H1 (cell line): Measurements from ENCODE around the gene PLA2G4A. TPM values are rescaled to one million over a fixed set of nuclear protein-coding genes. Genes with fewer than 3 reads are reported as not detected.

Experiments
- CTCF ChIA-PET: fragments of 300-600 bp; sonication (Branson Sonifier 250); formaldehyde crosslinking; loops from one replicate; lab custom pipeline; 2021; ENCODE audit not compliant: partially characterized antibody; lab: Charles Lee
- POLR2A ChIA-PET: fragments of 300-600 bp; sonication (Branson Sonifier 250); formaldehyde crosslinking; loops from one replicate; lab custom pipeline; 2021; ENCODE audit warnings: inconsistent platforms; ENCODE audit not compliant: partially characterized antibody; lab: Charles Lee
- DNase-seq, 2 experiments: peaks; one replicate each; pipeline versions ENCODE4 v3.0.0 to v3.0.0-alpha.2; 2010 to 2022; ENCODE audit warnings: low spot score in 2 of 2, low read depth in 1 of 2, mixed read lengths in 1 of 2
- FAIRE-seq: peaks from 2 replicates; lab custom pipeline; 2011; peaks lifted over from hg19 to GRCh38; lab: Jason Lieb, UNC
- H2AFZ ChIP-seq: 2 replicates; pipeline ENCODE4 v1.8.1; 2012; ENCODE audit warnings: low read length, inconsistent platforms
- H2AK5ac ChIP-seq: 2 replicates; pipeline ENCODE4 v1.6.1; 2013; ENCODE audit warnings: low read depth, low read length
- H2BK120ac ChIP-seq: replicated peaks from 2 replicates; pipeline ENCODE3; 2013; ENCODE audit warnings: low read depth, low read length, inconsistent platforms
- H2BK12ac ChIP-seq: 2 replicates; pipeline ENCODE4 v1.6.1; 2013; ENCODE audit warnings: low read depth, low read length
- H2BK15ac ChIP-seq: 2 replicates; pipeline ENCODE4 v1.6.1; 2013; ENCODE audit warnings: low read length
- H2BK20ac ChIP-seq: 2 replicates; pipeline ENCODE4 v1.6.1; 2013; ENCODE audit warnings: low read length
- H2BK5ac ChIP-seq: 2 replicates; pipeline ENCODE4 v1.6.1; 2013; ENCODE audit warnings: low read depth, low read length
- H3K14ac ChIP-seq: 2 replicates; pipeline ENCODE4 v1.6.1; 2013; ENCODE audit warnings: inconsistent platforms; ENCODE audit not compliant: insufficient read length
- H3K18ac ChIP-seq: 2 replicates; pipeline ENCODE4 v1.6.1; 2013; ENCODE audit warnings: low read length; ENCODE audit errors: extremely low read depth
- H3K23ac ChIP-seq: 2 replicates; pipeline ENCODE4 v1.6.1; 2013; ENCODE audit warnings: inconsistent platforms; ENCODE audit not compliant: insufficient read length
- H3K23me2 ChIP-seq: 2 replicates; pipeline ENCODE4 v1.6.1; 2013; ENCODE audit warnings: low read depth, low read length
- H3K27ac ChIP-seq: 2 replicates; pipeline ENCODE4 v1.6.1; 2011; ENCODE audit warnings: low read depth, low read length, inconsistent platforms
- H3K27me3 ChIP-seq, 4 experiments: replicated peaks in 1 of 4; 1 replicate in 1 of 4; 2 replicates in 3 of 4; pipeline versions ENCODE4 v1.6.1 to v1.8.1; 2011 to 2013; ENCODE audit warnings: low read length in 3 of 4, mild to moderate bottlenecking in 3 of 4, inconsistent platforms in 2 of 4, mixed read lengths in 2 of 4, moderate library complexity in 1 of 4; ENCODE audit not compliant: control insufficient read depth in 3 of 4, insufficient read depth in 3 of 4; ENCODE audit errors: extremely low read depth in 1 of 4
- H3K36me3 ChIP-seq, 4 experiments: 2 replicates each; pipeline versions ENCODE4 v1.6.1 to v1.8.1; 2011 to 2013; ENCODE audit warnings: mild to moderate bottlenecking in 4 of 4, low read length in 3 of 4, moderate library complexity in 2 of 4, control low read depth in 1 of 4, inconsistent platforms in 1 of 4; ENCODE audit not compliant: insufficient read depth in 4 of 4, control insufficient read depth in 2 of 4
- H3K4ac ChIP-seq: replicated peaks from 2 replicates; pipeline ENCODE3; 2013; ENCODE audit warnings: low read length, low read depth, mixed read lengths, inconsistent platforms; ENCODE audit not compliant: insufficient read length
- H3K4me1 ChIP-seq, 4 experiments: replicated peaks in 1 of 4; 1 replicate in 1 of 4; 2 replicates in 3 of 4; pipeline versions ENCODE4 v1.6.1 to v1.8.1; 2011 to 2013; ENCODE audit warnings: low read length in 3 of 4, inconsistent platforms in 2 of 4, mixed read lengths in 1 of 4; ENCODE audit not compliant: insufficient read depth in 4 of 4, control insufficient read depth in 3 of 4
- H3K4me2 ChIP-seq, 2 experiments: 2 replicates each; pipeline versions ENCODE4 v1.6.1 to v1.8.1; 2011 to 2013; ENCODE audit warnings: low read depth in 2 of 2, low read length in 2 of 2, control low read depth in 1 of 2, inconsistent platforms in 1 of 2, mild to moderate bottlenecking in 1 of 2; ENCODE audit not compliant: insufficient read depth in 1 of 2
- H3K4me3 ChIP-seq, 4 experiments: fragments of 200-600, 300-600 bp in 1 of 4; sonication (generic), shearing (Covaris generic), sonication (Bioruptor Twin) in 1 of 4; 2 replicates each; pipeline versions ENCODE4 v1.5.1 to v1.8.1; 2011 to 2016; ENCODE audit warnings: low read length in 4 of 4, low read depth in 3 of 4, control low read depth in 2 of 4, inconsistent platforms in 2 of 4, mild to moderate bottlenecking in 2 of 4, mixed read lengths in 1 of 4, moderate library complexity in 1 of 4; ENCODE audit not compliant: insufficient read depth in 2 of 4; ENCODE audit errors: extremely low read depth in 1 of 4
- H3K56ac ChIP-seq: replicated peaks from 2 replicates; pipeline ENCODE3; 2013; ENCODE audit warnings: low read depth, mild to moderate bottlenecking, mixed read lengths, low read length, inconsistent platforms; ENCODE audit not compliant: insufficient read length
- H3K79me1 ChIP-seq: 2 replicates; pipeline ENCODE4 v1.6.1; 2013; ENCODE audit warnings: low read depth, low read length, control low read depth
- H3K79me2 ChIP-seq, 2 experiments: 2 replicates each; pipeline versions ENCODE4 v1.6.1 to v1.8.1; 2012 to 2013; ENCODE audit warnings: low read length in 2 of 2, mild to moderate bottlenecking in 2 of 2, inconsistent platforms in 1 of 2; ENCODE audit not compliant: insufficient read depth in 2 of 2, control insufficient read depth in 1 of 2
- H3K9ac ChIP-seq, 4 experiments: replicated peaks in 1 of 4; 1 replicate in 1 of 4; 2 replicates in 3 of 4; pipeline versions ENCODE4 v1.6.1 to v1.8.1; 2011 to 2013; ENCODE audit warnings: low read depth in 3 of 4, low read length in 3 of 4, control low read depth in 2 of 4, mild to moderate bottlenecking in 2 of 4, moderate library complexity in 2 of 4, inconsistent platforms in 1 of 4; ENCODE audit errors: extremely low read depth in 1 of 4
- H3K9me3 ChIP-seq, 2 experiments: 2 replicates each; pipeline versions ENCODE4 v1.6.1 to v1.8.1; 2012 to 2013; ENCODE audit warnings: mild to moderate bottlenecking in 2 of 2, moderate library complexity in 2 of 2, control low read depth in 1 of 2, inconsistent platforms in 1 of 2, low read depth in 1 of 2, low read length in 1 of 2, mixed read lengths in 1 of 2; ENCODE audit not compliant: insufficient read depth in 2 of 2
- H4K20me1 ChIP-seq, 2 experiments: replicated peaks in 1 of 2; 2 replicates each; pipeline versions ENCODE3 to v1.8.1; 2011 to 2013; ENCODE audit warnings: inconsistent platforms in 2 of 2, low read length in 2 of 2, mild to moderate bottlenecking in 1 of 2; ENCODE audit not compliant: insufficient read depth in 2 of 2, control insufficient read depth in 1 of 2
- H4K5ac ChIP-seq: 2 replicates; pipeline ENCODE4 v1.6.1; 2013; ENCODE audit warnings: low read length, low read depth, mixed read lengths, inconsistent platforms; ENCODE audit not compliant: insufficient read length
- H4K8ac ChIP-seq: 2 replicates; pipeline ENCODE4 v1.8.0; 2013; ENCODE audit warnings: mild to moderate bottlenecking, moderate library complexity, low read length, inconsistent platforms; ENCODE audit not compliant: insufficient read depth; ENCODE audit errors: extremely low read depth
- H4K91ac ChIP-seq: replicated peaks from 2 replicates; pipeline ENCODE3; 2013; ENCODE audit warnings: low read length, mixed read lengths, inconsistent platforms; ENCODE audit not compliant: insufficient read length
- CTCF ChIP-seq, 3 experiments: IDR thresholded peaks; 1 replicate in 2 of 3; 2 replicates in 1 of 3; pipeline versions ENCODE4 v1.5.1 to v1.6.1; 2011; ENCODE audit warnings: low read length in 3 of 3, mild to moderate bottlenecking in 3 of 3, inconsistent platforms in 2 of 3, low read depth in 1 of 3, moderate library complexity in 1 of 3; ENCODE audit not compliant: insufficient read depth in 1 of 3; ENCODE audit errors: control extremely low read depth in 1 of 3
- EGR1 ChIP-seq: IDR thresholded peaks from 2 replicates; pipeline ENCODE4 v1.6.1; 2011; ENCODE audit warnings: low read depth, low read length, borderline replicate concordance
- KDM5A ChIP-seq: fragments of 200-600 bp; IDR thresholded peaks from 2 replicates; pipeline ENCODE4 v1.7.1; 2012; ENCODE audit warnings: mild to moderate bottlenecking, low read length, inconsistent platforms, mixed read lengths
- MAFK ChIP-seq: IDR thresholded peaks from 2 replicates; pipeline ENCODE4 v1.6.1; 2012; ENCODE audit warnings: low read depth, mild to moderate bottlenecking, improper control_type of control experiment, low read length
- PHF8 ChIP-seq: fragments of 200-600 bp; sonication (generic); conservative IDR thresholded peaks from 2 replicates; pipeline ENCODE4 v1.7.1; 2012; ENCODE audit warnings: low read depth, mild to moderate bottlenecking, inconsistent platforms, low read length, moderate library complexity
- RXRA ChIP-seq: IDR thresholded peaks from 2 replicates; pipeline ENCODE4 v1.6.1; 2011; ENCODE audit warnings: low read depth, mild to moderate bottlenecking, low read length, moderate library complexity; ENCODE audit not compliant: insufficient read depth
- polyA plus RNA-seq, 7 experiments: library from polyadenylated mRNA; depleted of rRNA in 3 of 7; stranded (reverse) in 5 of 7; unstranded in 2 of 7; fragments of >200 nt in 5 of 7; fragments of 200-250 nt in 2 of 7; gene quantifications; 1 replicate in 5 of 7; 2 replicates in 1 of 7; 4 replicates in 1 of 7; pipeline versions ENCODE4 v1.2.1 to v1.2.3, GENCODE V29; 2011 to 2013; ENCODE audit warnings: missing spikeins in 2 of 7, mixed read lengths in 2 of 7
- total RNA-seq: library from RNA; stranded (reverse); fragmentation: NEBNext Ultra II Directional; extraction: Animal tissue kit (Norgen Biotek cat#: 25700); gene quantifications from 2 replicates; pipeline ENCODE4 v1.2.1, GENCODE V29; 2021

The PLA2G4A gene
- total and polyA plus RNA-seq, 2 of the 8 experiments (the other 6 are each of a cell fraction or from before 2014, with no cell fraction given): 0.63 to 1.4 TPM

- Histone ChIP-seq H4K20me1 (no peaks in the 10 kb centered on the region), H4K8ac (no peak overlapping the region), H3K23me2 (no peaks in the 10 kb centered on the region), H2BK120ac (no peak overlapping the region), H2AK5ac (no peak overlapping the region), H3K4me3 (no peak overlapping the region), H3K27ac (no peak overlapping the region), H3K79me1 (no peaks in the 10 kb centered on the region), H3K14ac (no peak overlapping the region), H3K9ac (no peak overlapping the region), H2BK12ac (no peak overlapping the region), H2BK15ac (no peak overlapping the region), H2BK5ac (no peak overlapping the region), H4K91ac (no peak overlapping the region), H2BK20ac (no peak overlapping the region), H3K79me2 (no peaks in the 10 kb centered on the region), H3K23ac (no peak overlapping the region), H3K4ac (no peak overlapping the region), H3K4me2 (no peak overlapping the region), H3K36me3 (no peaks in the 10 kb centered on the region), H3K18ac (no peak overlapping the region), H3K4me1 (0 out of 7 replicates have a peak, but pooled peaks cover 0 to 2% (median 0%) of the 10 kb centered on the region in 4 experiments), H2AFZ (no peak overlapping the region), H3K27me3 (no peaks in the 10 kb centered on the region), H4K5ac (no peak overlapping the region), H3K56ac (no peak overlapping the region), H3K9me3 (no peaks in the 10 kb centered on the region; a peak in 1 of 4 replicates)
- DNase-seq (no peak), FAIRE-seq (no peak)
- no peak for TF ChIP-seq MAFK
- TF ChIP-seq KDM5A: no peak
- no peak for TF ChIP-seq PHF8
- TF ChIP-seq RXRA: no peak
- TF ChIP-seq EGR1: no peak
- TF ChIP-seq CTCF (IDR thresholded peaks at IDR 0.05; ENCODE audit: control extremely low read depth in 1 of 3, insufficient read depth in 1 of 3, low read depth in 1 of 3, low read length in 3 of 3): peak in 1 of 3 experiments; percentile 9; a peak in 1 of 4 replicates
- ChIA-PET POLR2A (no interaction called here), CTCF (interaction anchor here (0.6 to 3.7 kb wide), 16 partner anchors 9 to 618 kb away, joined by 3 to 31 read pairs (median 4); partner anchors contain the start of gene PTGS2)
Measured at GRCh38 chr1:186987769-186988168, 159.0 kb downstream of the PLA2G4A start.
